Measurements from ENCODE around the gene MRPL24.
A peak's percentile ranks its signal among the peaks of the same experiment; 100 is the strongest.
"Not testable (repeated sequence)": the region's sequence is repeated elsewhere in the genome, so short reads cannot be mapped to it uniquely, and the experiment has no call there.

The MRPL24 gene

DNA sequence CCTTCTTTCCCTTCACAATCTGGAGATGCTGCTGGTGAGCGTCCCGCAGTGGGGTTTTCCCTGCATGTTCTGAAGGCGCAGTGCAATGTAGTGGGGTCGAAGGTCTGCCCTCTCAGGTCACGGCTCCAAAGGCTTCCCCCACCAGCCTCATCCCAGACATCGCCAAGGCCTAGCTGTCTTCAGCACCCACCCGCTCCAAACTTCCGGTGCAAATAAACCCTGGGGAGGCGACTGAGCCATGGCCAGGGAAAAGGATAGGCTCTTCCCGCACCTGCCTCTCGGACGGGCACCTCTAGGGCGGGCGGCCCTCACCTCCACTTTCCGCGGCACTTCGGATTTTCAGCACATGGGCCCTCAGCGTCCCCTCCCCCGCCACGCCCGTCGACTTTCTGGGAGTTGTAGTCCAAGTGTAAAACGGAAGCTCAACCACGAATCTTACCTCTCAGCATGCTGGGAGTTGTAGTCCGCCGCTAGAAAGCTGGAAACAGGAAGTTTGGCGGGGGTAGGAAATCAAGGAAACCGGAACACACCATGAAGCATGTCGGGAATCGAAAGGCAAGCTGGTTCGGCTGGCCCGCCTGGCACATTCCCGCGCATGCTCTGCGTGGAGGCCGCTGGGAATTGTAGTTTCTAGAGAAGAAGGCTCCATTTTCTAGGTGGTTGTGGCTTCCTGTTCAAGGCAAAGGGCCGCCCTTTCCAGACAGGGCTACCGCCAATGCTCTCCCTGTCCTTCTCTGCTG lies at the start of gene MRPL24:
Gene MRPL24 (minus strand): TSS at position 348 of the 740 bp plus-strand sequence. CDS start 2,384 bp downstream, outside the sequence.
- DNase-seq: peak; percentile 99

DNA sequence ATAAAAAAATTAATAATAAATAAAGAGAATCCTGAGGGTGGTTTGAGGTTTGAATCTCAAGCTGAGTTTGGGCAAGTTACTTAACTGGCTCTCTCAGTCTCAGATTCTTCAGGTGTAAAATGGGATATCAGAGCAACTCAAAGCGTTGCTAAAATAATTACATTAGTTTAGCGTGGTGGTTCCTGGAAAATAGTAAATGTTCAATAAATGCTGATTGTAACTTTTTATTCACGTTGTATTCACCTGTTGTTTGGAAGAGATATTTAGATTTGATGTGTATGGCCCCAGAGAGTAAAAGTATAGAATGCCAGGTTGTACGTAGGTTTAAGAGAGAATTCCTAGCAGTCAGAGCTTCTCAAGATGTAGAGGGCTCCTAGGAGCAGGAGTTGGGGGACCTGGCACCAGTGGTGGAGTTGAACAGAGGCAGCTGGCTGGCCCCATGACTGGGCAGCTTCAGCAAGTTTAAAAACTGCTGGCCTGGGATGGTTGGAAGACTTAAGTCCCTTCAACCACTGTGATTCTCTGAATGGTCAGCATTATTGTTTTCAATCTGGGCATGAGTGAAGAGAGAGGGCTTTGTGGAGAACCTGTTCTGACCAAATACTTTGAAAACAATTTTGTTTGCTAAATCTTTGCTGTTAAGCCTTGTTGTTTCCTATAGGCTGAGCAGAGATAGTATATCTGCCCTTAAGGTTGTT lies 48.9 kb upstream of the MRPL24 start:
- no peak for DNase-seq

DNA sequence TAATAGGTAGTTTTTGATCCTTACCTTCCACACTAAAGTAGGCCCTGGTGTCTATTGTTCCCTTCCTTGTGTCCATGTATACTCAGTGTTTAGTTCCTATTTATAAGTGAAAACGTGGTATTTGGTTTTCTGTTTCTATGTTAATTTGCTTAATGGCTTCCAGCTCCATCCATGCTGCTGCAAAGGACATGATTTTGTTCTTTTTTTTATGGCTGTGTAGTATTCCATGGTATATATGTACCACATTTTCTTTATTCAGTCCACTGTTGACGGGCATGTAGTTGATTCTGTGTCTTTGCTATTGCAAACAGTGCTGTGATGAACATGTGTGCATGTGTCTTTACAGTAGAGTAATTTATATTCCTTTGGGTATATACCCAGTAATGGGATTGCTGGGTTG lies 47.2 kb upstream of the MRPL24 start:
- DNase-seq: no peak

DNA sequence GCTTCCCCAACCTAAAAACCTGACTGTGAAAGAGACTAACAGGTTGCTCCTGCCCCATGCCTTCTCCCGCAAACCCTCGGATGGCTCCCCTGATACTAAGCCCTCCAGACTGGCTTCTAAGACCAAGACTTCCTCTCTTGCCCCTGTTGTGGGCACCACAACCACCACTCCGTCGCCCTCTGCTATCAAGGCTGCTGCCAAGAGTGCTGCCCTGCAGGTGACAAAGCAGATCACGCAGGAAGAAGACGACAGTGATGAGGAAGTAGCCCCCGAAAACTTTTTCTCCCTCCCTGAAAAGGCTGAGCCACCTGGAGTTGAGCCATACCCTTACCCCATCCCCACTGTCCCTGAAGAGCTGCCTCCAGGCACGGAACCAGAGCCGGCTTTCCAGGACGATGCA lies 45.8 kb upstream of the MRPL24 start:
- DNase-seq: no peak

DNA sequence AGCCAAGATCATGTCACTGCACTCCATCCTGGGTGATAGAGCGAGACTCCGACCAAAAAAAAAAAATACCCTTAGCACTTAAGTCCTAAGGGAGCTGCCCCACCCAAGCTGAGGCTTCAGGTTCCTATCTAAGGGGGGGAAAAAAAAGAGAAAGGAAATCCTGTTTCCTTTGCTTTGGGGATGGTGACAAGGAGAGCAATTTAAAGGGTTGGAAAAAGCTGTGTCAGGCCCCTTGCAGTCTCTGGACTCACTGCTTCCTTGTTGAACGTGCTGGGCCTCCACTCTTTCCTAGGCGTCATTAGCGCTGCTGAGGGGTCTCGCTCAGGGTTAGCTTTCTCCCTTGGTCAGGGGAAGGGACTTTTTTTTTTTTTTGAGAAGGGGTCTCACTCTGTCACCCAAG lies 44.6 kb upstream of the MRPL24 start:
- no peak for DNase-seq

DNA sequence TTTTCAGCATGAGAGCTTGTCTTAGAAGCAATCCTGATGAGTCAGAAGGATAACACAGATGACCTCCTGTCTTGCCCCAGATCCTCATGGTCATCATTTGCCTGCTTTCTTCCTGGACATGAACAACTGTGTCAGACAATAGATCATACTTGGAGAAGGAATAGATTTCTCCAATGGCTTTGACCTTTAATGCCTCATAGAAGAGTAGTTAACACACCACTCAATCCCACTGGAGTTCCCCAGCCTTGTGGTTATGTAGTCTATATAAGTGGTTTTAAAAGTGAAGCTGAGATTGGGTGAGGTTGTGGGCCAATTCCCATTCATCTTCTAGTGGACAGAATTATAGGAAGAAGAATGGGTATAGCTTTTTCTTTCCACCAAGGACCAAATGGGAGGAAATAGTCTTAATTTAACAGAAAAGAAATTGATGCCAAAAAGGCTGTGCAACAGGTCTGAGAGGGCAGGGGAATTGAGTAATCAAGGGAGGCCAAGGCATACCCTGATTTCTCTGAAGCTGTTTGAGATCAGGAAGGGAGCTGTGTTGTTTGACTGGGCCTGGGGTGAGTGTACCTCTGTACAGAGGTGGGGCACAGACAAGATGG lies 40.8 kb upstream of the MRPL24 start:
- DNase-seq: no peak

DNA sequence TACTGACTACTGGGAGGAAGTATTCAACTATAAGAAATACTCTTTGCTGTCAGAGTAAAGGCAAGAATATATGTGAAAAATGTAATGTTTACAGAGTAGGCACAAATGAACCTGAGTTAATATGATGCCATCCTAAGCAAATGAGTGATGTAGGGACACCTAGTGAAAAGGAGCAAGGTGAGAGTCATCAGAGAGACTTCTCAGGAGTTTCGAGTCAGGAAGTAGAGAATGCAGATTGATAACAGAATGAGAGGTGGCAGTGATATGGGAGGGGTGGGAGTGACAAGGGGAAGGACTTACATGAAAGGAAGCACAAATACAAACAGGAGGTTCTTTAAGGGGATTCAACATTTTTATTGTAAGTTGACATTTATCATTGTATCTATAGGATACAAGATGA lies 36.7 kb upstream of the MRPL24 start:
- no peak for DNase-seq

DNA sequence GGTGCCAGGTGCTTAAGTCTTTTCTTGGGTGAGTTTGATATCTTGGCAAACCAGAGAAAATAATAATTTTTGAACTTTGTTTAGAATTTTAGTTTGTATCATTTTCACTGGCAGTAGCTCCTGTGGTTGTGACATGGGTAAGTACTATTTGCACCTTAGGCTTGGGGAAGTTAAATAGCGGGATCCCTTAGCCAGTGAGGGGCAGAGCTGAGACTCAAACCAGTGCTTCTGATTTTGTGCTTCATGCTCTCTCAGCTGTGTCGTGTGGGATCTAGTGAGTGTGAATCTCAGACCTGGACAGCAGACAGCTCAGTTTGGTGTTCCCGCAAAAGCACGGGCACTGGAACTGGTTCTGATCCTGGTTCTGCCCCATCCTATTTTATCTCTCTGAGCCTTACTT lies 36.1 kb upstream of the MRPL24 start:
- DNase-seq: no peak

DNA sequence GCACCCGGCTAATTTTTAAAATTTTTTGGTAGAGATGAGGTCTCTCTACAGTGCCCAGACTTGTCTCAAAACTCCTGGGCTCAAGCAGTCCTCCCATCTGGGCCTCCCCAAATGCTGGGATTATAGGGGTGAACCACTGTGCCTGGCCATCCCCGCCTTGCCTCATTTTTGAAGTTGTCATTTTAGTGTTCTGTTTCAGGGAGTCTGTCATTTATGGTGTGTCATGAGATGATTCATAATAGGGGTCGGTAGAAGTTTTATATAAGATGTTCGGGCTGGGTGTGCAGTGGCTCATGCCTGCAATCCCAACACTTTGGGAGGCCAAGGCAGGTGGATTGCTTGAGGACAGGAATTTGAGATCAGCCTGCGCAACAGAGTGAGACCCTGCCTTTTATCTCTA lies 34.9 kb upstream of the MRPL24 start:
- DNase-seq: no peak

DNA sequence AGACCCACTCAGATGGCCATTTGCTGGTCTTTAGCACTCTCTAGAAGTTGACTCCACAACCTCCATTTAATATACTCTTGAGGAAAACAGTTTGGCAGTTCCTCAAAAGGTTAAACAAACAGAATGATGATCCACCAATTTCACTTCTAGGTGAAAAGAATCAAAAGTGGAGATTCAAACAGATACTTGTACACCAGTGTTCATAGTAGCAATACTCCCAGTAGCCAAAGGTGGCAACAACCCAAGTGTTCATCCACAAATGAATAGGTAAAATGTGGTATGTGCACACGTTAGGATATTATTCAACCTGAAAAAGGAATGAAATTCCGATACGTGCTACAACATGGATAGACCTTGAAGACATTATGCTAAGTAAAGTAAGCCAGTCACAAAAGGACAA lies 32.7 kb upstream of the MRPL24 start:
- no peak for DNase-seq

DNA sequence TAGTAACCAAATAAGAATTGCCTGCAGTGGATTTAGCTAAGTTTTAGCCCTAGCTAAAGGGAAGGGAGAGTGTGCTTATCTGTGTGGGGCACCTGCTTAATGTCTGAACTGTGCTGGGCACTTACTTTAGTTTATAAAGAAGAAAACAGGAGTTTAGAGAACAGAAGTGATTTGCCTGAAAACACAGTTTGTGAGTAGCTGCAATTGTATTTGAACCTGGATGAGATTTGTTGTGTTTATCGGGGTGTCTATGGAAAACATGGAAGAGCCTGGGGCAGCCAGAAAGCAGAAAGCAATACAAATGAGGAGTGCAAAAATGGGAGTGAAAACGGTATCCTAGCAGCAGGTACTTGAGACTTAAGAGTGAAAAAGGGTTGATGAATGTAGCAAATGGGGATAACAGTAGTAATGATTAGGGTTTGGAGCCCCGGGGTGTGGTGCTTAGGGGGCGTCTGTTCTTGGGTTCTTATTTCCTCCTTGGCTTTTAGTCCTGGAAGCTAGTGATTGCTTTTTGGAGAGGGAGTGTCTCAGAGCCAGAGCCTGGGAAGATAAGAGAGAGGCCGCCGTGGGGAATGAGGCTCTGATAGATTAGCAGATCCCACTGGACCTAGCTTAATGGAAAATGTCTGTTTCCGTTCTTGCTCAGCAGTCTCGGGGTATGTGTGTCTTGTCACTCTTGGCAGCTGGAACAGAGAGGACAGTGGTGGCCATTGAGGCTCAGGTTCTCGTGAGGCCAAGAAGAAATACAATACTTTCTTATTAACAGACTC lies 32.0 kb upstream of the MRPL24 start:
- DNase-seq: no peak

DNA sequence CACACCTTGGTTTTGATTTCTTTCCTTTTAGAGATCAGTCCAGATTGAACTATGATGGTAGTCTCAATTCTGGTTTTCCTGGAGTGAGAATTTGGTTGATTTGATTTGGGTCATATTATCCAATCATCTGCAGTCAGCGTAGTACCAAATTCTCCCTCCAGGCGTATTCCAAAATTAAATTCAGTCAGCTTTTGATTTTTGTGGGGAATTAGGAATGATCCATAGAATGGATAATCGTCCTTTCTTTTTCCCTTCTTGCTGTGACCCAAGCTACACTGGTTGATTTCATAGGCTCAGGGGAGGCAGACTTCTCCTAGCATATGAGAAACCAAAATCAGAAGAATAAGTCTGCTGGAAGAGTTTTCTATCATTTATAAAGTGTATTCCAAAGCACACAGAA lies 31.3 kb upstream of the MRPL24 start:
- DNase-seq: no peak

DNA sequence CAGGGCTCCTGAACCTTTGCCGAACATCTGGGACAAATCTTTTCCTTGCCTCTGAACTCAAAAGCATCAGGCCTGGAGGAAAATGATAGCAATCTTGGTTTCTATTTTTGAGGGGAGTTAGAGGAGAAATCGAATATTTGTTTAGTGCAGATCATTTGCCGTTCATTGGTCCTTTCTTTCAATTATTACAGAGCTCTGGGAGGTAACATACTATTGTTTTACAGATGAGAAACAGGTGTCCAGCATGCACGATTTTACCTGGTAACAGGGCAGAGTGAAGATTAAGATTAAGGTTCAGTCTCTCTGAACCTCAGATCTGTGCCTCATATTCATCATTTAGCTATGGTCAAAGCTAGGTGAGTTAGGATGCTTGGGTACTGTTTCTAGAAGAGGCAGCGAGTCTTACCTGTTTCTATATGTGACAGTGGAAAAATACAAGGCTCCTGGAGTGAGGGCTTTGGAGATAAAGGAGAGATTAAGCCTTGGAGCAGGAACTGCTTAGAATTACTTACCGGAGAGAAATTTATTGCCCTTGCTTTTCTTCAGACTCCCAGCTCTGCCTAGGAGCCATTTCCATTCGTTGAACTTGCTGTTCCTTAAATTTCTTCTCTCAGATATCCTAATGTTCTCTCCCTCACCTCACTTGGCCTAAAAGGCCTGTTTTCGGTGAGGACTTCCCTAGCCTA lies 27.9 kb upstream of the MRPL24 start:
- no peak for DNase-seq

DNA sequence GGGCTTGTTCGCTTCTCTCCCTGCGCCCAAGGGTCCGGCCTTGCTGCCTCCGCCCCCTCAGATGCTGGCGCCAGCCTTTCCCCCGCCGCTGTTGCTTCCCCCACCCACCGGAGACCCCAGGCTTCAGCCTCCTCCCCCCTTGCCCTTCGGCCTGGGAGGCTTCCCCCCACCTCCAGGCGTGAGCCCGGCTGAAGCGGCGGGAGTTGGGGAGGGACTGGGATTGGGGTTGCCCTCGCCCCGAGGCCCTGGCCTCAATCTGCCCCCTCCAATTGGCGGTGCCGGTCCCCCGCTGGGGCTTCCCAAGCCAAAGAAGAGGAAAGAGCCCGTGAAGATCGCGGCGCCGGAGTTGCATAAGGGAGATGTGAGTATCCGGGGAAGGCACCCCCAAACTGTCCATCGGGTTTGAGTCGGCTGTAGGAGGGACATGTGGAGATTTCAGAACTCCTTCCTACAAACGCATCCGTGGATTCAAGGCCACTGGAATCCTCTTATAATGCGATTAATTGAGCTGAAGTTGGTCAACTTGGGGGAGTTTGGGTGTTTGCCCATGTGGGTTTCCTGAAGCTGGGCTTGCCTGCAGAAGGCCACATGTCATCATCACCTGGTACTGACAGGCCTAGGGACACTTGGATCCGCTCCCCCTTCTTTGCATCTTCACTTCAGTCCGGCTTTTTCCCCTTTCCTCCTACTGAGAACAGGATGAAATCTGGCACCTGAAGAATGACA lies 27.2 kb upstream of the MRPL24 start:
- no peak for DNase-seq

DNA sequence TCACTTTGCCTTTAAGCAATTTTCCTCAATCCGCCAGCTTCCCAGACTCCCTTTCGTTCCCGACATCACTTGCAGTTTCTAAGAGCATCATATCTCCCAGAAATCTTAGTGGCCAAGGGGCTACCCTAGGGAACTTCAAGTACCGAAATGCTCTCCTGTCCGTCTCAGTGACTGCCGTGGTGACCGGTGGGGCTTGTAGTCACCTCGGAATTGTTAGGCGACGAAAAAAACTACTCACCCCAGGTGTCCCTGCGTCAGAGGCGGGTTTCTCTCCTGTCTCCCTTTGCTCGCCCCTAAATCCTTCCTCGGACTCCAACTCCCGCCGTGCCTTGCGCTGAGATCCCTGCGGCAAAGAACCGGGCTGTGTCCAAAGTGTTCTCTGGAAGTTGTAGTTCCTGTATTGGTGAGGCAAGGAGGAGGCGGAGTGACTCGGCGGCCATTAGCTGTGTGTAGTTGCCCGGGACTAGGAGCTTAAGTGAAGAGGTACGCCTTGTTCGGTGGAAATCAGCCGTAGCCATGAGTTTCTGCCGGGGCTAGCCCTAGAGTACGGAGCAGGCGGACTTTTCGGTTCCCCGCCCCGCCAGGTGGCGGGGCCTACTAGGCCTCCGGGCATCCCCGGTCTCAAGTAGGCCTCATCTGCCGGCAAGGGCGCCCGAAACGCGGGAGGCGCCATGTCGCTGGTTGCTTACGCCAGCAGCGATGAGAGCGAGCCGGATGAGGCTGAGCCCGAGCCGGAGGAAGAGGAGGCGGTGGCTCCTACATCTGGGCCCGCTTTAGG lies 26.4 kb upstream of the MRPL24 start, which contains the start of gene PRCC:
Gene PRCC (plus strand): TSS at position 435 of the 778 bp plus-strand sequence. CDS start 237 bp downstream, at position 672.
- DNase-seq: peak; percentile 100

DNA sequence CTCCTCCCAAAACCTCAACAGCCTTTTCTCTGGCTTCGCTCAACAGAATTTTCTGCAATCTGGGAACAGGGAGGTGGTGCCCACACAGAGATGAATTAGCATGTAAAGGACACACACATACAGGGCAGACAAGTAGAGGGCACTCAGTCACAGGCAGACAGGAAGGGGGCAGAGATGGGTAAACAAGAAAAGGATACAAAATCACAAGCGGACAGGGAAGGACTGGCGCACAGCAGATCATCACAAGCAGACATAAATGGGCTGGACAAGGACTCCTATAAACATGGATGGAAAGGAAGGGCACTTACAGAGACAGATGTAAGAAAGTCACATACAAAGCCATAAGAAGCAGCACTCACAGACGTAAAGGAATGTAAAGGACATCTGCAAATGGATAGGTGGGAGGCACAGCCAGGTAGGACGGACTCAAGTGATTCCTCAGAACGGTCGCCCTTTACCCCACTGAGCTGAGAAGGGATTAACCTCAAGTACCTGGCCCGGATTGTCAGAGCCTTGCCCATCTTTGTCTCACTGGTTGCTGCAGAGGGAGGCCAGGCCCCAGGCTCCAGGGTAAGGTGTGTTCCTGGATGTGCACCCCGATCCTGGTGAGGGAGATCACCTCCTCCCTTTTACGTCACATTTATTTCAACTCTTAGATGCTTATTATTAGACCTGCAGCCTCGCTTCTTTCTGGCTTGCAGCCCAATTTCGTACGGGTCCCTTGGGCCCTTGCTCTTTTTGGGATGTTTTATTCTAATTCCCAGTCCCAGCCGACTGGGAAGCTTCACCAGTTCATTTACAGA lies 25.6 kb upstream of the MRPL24 start:
- no peak for DNase-seq

DNA sequence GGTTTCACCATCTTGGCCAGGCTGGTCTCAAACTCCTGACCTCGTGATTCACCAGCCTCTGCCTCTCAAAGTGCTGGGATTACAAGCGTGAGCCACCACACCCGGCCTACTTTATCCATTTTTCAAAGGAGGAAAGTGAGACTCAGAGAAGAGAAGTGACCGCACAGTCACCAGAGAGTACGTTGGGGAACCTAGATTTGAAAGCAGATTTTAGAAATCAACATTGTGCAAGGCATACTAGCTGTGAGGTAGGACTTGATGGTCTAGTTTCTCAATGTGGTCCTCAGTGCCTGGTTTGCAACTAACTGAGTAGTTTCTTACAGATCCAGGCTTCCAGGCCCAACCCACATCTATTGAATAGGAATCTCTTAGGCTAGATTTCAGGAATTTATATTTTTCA lies 24.8 kb upstream of the MRPL24 start:
- DNase-seq: no peak

DNA sequence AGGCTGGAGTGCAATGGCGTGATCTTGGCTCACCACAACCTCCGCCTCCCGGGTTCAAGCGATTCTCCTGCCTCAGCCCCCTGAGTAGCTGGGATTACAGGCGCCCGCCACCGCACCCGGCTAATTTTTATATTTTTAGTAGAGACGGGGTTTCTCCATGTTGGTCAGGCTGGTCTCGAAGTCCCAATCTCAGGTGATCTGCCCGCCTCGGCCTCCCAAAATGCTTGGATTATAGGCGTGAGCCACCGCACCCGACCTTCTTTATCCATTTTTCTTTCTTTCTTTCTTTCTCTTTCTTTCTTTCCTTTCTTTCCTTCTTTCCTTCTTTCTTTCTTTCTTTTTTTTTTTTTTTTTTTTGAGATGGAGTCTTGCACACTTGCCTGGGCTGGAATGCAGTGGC lies 24.2 kb upstream of the MRPL24 start:
- not testable (repeated sequence) for DNase-seq

DNA sequence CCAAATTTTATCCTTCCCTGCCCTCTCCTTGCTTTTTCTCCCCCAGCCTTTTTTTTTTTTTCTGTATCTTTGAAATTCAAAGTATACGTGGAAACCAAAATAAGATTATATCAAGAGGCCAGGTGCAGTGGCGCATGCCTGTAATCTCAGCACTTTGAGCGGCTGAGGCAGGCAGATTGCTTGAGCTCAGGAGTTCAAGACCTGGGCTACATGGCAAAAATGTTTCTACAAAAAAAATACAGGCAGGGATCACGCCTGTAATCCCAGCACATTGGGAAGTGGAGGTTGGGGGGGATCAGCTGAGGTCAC lies 19.9 kb upstream of the MRPL24 start:
- no peak for DNase-seq

DNA sequence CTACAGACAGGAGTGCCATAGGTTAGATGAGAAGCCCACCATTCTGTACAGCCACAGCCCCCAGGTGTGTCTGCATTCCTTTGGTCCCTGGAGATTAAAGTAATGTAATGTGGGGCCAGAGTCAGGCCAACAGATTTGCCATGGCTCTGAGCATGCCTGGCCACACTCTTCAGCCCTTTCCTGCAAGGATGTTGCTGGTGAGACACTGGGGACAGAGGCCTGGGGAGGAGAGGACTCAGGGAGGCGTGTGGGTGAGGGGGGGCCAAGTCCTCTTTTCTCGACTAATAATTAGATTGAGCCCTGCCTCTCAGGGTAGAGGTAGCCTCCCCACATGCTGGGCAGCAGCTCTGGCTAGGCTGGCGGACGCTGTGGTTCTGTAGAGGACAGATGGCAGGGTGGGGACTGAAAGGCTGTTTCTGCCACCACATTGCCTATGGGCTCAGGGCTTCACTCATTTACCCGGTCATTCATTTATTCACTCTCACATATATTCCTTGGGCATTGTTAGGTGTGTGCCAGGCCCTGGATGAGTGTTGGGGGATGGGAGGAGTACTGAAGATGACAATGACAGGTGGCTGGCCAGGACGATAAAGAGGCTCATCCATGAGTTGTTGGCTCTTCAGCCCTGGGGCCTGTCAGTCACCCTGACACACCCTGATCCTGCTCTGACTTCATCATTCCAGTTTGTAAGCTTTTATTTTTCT lies 19.4 kb upstream of the MRPL24 start:
- DNase-seq: no peak

Data from left hindlimb (tissue), 1 donor.